Measurements from ENCODE around the gene MARCHF10.
"Not testable (repeated sequence)": the region's sequence is repeated elsewhere in the genome, so short reads cannot be mapped to it uniquely, and the experiment has no call there.

Gene MARCHF10

GRCh38 chr17:62704381-62704971 lies 103.6 kb downstream of the MARCHF10 start:
- no peak for DNase-seq (ENCODE audit: low read depth)
- peak overlapping the region; percentile 55 for H3K4me3 ChIP-seq (ENCODE audit: control insufficient read depth, low read depth, low read length)
- TF ChIP-seq CTCF (IDR thresholded peaks at IDR 0.05; ENCODE audit: control insufficient read depth, insufficient read depth, low read depth, low read length, missing control alignments), result no peak

- DNase-seq (ENCODE audit: low read depth), result no peak
- TF ChIP-seq CTCF (IDR thresholded peaks at IDR 0.05; ENCODE audit: control insufficient read depth, insufficient read depth, low read depth, low read length, missing control alignments), result peak; percentile 71
- H3K4me3 ChIP-seq (ENCODE audit: control insufficient read depth, low read depth, low read length), result peak overlapping the region; percentile 55
Observed at GRCh38 chr17:62703776-62704380, 104.2 kb downstream of the MARCHF10 start.

GRCh38 chr17:62703261-62703775 lies 104.8 kb downstream of the MARCHF10 start:
- H3K4me3 ChIP-seq (ENCODE audit: control insufficient read depth, low read depth, low read length), result peak overlapping the region; percentile 55
- DNase-seq (ENCODE audit: low read depth), result no peak
- no peak for TF ChIP-seq CTCF (IDR thresholded peaks at IDR 0.05; ENCODE audit: control insufficient read depth, insufficient read depth, low read depth, low read length, missing control alignments)

- no peak for TF ChIP-seq CTCF (IDR thresholded peaks at IDR 0.05; ENCODE audit: control insufficient read depth, insufficient read depth, low read depth, low read length, missing control alignments)
- H3K4me3 ChIP-seq (ENCODE audit: control insufficient read depth, low read depth, low read length), result no peak overlapping the region
- DNase-seq (ENCODE audit: low read depth), result no peak
Observed at GRCh38 chr17:62702746-62703260, 105.3 kb downstream of the MARCHF10 start.

- no peak for TF ChIP-seq CTCF (IDR thresholded peaks at IDR 0.05; ENCODE audit: control insufficient read depth, insufficient read depth, low read depth, low read length, missing control alignments)
- no peak overlapping the region for H3K4me3 ChIP-seq (ENCODE audit: control insufficient read depth, low read depth, low read length)
- DNase-seq (ENCODE audit: low read depth), result no peak
Observed at GRCh38 chr17:62701706-62702085, 106.4 kb downstream of the MARCHF10 start.

- no peak for DNase-seq (ENCODE audit: low read depth)
- TF ChIP-seq CTCF (IDR thresholded peaks at IDR 0.05; ENCODE audit: control insufficient read depth, insufficient read depth, low read depth, low read length, missing control alignments), result no peak
- no peak overlapping the region for H3K4me3 ChIP-seq (ENCODE audit: control insufficient read depth, low read depth, low read length)
Observed at GRCh38 chr17:62700964-62701705, 107.0 kb downstream of the MARCHF10 start.

GRCh38 chr17:62698459-62698858 lies 109.7 kb downstream of the MARCHF10 start:
- not testable (repeated sequence) for H3K4me3 ChIP-seq (ENCODE audit: control insufficient read depth, low read depth, low read length); DNase-seq (ENCODE audit: low read depth)
